ENCODE measurements around the gene SERTAD4.

GRCh38 chr1:210233216-210233494 lies 559 bp downstream of the SERTAD4 start:
- TF ChIP-seq EZH2 (IDR thresholded peaks at IDR 0.05; ENCODE audit: low read length, missing control alignments) (no peak), CTCF (conservative IDR thresholded peaks at IDR 0.05 in 1 of 2, IDR thresholded peaks at IDR 0.05 in 1 of 2; ENCODE audit: low read depth in 1 of 2, low read length in 2 of 2) (no peak)
